ENCODE measurements around the gene ARHGEF3.

The ARHGEF3 gene

GRCh38 chr3:56796202-56796601 is 5.5 kb downstream of the ARHGEF3 start:
- H3K27me3 ChIP-seq (replicated peaks): no peaks in the 10 kb centered on the region
- peak; percentile 69 for DNase-seq
- TF ChIP-seq CTCF (IDR thresholded peaks at IDR 0.05; ENCODE audit: low read depth, low read length, missing control alignments): no peak
- H3K4me3 ChIP-seq (ENCODE audit: low read depth, low read length): no peak overlapping the region
- in situ Hi-C loops (cut with HindIII; ENCODE audit: low pct_ligation_motif_present, low sequenced_read_pairs): no loop called here
- no peaks in the 10 kb centered on the region for H3K36me3 ChIP-seq (replicated peaks)
- H3K27ac ChIP-seq: no peak overlapping the region

- no peak for DNase-seq
- in situ Hi-C loops (cut with HindIII; ENCODE audit: low pct_ligation_motif_present, low sequenced_read_pairs): no loop called here
Observed at GRCh38 chr3:56795829-56796185, 5.9 kb downstream of the ARHGEF3 start.

GRCh38 chr3:56795097-56795828 is 6.5 kb downstream of the ARHGEF3 start:
- in situ Hi-C loops (cut with HindIII; ENCODE audit: low pct_ligation_motif_present, low sequenced_read_pairs): no loop called here

More at GRCh38 chr3:56795829-56796185, 5.9 kb downstream of the ARHGEF3 start:
- Histone ChIP-seq H3K36me3 (replicated peaks) (no peaks in the 10 kb centered on the region), H3K27ac (no peak overlapping the region), H3K4me3 (ENCODE audit: low read depth, low read length) (no peak overlapping the region), H3K27me3 (replicated peaks) (no peaks in the 10 kb centered on the region)
- no peak for TF ChIP-seq CTCF (IDR thresholded peaks at IDR 0.05; ENCODE audit: low read depth, low read length, missing control alignments)

GRCh38 chr3:56792193-56792592 is 9.6 kb downstream of the ARHGEF3 start:
- no peak overlapping the region for H3K27ac ChIP-seq
- TF ChIP-seq CTCF (IDR thresholded peaks at IDR 0.05; ENCODE audit: low read depth, low read length, missing control alignments): no peak
- no peak for DNase-seq
- in situ Hi-C loops (cut with HindIII; ENCODE audit: low pct_ligation_motif_present, low sequenced_read_pairs): no loop called here
- no peaks in the 10 kb centered on the region for H3K27me3 ChIP-seq (replicated peaks)
- no peak overlapping the region for H3K4me3 ChIP-seq (ENCODE audit: low read depth, low read length)
- H3K36me3 ChIP-seq (replicated peaks): no peaks in the 10 kb centered on the region

More at GRCh38 chr3:56795097-56795828, 6.5 kb downstream of the ARHGEF3 start:
- TF ChIP-seq CTCF (IDR thresholded peaks at IDR 0.05; ENCODE audit: low read depth, low read length, missing control alignments): no peak
- Histone ChIP-seq H3K27ac (no peak overlapping the region), H3K4me3 (ENCODE audit: low read depth, low read length) (no peak overlapping the region), H3K27me3 (replicated peaks) (no peaks in the 10 kb centered on the region), H3K36me3 (replicated peaks) (no peaks in the 10 kb centered on the region)
- peak; percentile 20 for DNase-seq

- Histone ChIP-seq H3K27me3 (replicated peaks) (no peaks in the 10 kb centered on the region), H3K27ac (no peak overlapping the region), H3K4me3 (ENCODE audit: low read depth, low read length) (no peak overlapping the region), H3K36me3 (replicated peaks) (no peaks in the 10 kb centered on the region)
- in situ Hi-C loops (cut with HindIII; ENCODE audit: low pct_ligation_motif_present, low sequenced_read_pairs): no loop called here
- DNase-seq: no peak
- TF ChIP-seq CTCF (IDR thresholded peaks at IDR 0.05; ENCODE audit: low read depth, low read length, missing control alignments): no peak
Observed at GRCh38 chr3:56790016-56790821, 11.5 kb downstream of the ARHGEF3 start.

Measured in brain microvascular endothelial cell (primary cell).